NCI-H2227 treated with DMSO at 0.1 percent for 48 hours (cell line): ENCODE data around the gene UBL7.
"Not testable (repeated sequence)": the region's sequence is repeated elsewhere in the genome, so short reads cannot be mapped to it uniquely, and the experiment has no call there.

Source experiments
- DNase-seq: peaks from one replicate; lab custom pipeline; 2025; lab: John Stamatoyannopoulos, UW

The UBL7 gene

GRCh38 chr15:74463634-74464033 lies 2.7 kb upstream of the UBL7 start:
- DNase-seq, result no peak

- DNase-seq, result no peak
Measured at GRCh38 chr15:74461847-74462511, 1.0 kb upstream of the UBL7 start.

DNA sequence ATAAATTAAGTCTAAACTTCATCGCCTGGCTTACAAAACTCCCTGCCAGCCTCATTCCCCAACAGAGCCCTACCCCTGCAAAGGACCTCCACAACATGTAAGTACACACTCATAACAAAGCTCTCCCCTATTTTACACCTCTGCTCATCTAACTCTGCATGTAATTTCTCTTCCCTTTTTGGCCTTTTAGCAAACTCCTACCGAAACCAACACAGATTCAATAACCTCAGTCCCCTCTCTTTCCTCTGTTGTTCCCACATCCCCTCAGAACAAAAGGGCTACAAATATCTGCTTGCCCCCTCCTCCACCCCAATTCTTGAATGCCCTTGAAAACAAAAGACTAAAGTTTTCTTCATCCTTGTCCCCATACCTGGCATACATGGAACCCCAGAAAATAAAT lies 662 bp downstream of the UBL7 start:
- no peak for DNase-seq

DNA sequence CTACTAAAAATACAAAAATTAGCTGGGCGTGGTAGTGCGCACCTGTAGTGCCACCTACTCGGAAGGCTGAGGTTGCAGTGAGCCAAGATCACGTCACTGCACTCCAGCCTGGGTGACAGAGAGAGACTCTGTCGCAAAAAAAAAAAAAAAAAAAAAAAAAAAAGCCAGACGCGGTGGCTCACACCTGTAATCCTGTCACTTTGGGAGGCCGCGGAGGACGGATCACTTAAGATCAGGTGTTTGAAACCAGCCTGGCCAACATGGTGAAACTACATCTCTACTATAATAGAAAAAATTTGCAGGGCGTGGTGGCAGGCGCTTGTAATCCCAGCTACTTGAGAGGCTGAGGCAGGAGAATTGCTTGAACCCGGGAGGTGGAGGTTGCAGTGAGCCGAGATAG lies 1.2 kb downstream of the UBL7 start:
- DNase-seq, result not testable (repeated sequence)

DNA sequence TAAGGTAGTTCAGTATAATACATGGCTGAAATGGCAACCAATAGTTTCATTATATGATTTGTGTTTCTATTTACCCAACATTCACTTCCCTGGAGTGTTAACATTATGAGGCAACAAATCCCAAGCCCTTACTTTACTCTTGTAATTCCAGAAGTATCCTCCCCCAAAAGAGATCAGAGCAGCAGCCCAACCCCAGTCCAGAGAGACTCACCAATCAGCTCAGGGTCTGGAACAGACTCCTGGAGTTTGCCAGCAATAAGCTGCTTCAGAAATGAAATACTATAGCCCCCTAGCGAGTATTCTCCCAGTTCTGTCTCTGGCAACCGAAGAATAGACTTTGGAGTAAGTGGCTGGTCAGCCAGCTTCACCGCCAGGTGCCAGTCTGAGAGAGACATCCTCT lies 2.5 kb downstream of the UBL7 start:
- no peak for DNase-seq

DNA sequence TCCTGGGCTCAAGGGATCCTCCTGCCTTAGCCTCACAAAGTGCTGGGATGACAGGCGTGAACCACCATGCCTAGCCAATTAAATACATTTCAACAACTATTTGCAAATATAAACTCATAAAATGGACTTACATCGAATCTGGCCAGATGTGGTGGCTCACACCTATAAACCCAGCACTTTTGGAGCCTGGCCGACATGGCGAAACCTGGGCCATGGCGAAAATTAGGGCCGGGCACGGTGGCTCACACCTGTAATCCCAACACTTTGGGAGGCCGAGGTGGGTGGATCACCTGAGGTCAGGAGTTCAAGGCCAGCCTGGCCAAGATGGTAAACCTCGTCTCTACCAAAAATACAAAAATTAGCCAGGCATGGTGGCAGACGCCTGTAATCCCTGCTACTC lies 3.9 kb downstream of the UBL7 start:
- not testable (repeated sequence) for DNase-seq

DNA sequence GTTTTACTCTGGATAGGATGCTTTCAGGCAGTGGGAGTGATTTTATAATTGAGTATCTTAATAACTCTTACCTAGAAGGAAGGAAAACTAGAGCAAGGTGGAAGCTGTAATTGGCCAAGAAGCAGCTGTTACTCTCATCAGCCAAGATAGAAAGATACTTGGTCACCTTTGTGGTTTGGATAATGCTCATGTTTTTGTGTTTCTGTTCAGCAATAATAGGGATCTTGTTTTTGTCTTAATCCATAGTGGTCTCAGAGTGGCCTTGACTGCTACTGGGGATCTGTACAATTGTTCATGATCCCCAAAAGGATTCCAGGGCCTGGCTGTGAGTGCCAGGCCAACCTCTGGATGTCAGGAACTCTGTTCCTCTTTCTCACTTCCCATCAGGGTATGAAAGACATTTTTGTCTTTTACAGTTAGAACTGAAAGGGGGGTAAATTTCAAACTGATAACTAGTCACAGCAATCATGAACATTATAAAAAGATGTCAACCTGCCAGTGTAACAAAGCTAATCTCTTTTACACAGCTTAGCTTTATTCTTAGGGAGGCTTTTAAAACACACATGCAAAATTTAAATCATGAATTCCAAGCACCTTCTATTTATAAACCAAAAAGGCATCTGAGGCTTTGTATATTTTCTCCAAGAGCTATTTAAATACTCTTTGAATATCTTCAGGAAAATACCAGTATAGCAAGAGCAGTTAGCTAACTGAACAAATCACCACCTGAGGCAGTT lies 6.0 kb downstream of the UBL7 start:
- DNase-seq, result no peak

DNA sequence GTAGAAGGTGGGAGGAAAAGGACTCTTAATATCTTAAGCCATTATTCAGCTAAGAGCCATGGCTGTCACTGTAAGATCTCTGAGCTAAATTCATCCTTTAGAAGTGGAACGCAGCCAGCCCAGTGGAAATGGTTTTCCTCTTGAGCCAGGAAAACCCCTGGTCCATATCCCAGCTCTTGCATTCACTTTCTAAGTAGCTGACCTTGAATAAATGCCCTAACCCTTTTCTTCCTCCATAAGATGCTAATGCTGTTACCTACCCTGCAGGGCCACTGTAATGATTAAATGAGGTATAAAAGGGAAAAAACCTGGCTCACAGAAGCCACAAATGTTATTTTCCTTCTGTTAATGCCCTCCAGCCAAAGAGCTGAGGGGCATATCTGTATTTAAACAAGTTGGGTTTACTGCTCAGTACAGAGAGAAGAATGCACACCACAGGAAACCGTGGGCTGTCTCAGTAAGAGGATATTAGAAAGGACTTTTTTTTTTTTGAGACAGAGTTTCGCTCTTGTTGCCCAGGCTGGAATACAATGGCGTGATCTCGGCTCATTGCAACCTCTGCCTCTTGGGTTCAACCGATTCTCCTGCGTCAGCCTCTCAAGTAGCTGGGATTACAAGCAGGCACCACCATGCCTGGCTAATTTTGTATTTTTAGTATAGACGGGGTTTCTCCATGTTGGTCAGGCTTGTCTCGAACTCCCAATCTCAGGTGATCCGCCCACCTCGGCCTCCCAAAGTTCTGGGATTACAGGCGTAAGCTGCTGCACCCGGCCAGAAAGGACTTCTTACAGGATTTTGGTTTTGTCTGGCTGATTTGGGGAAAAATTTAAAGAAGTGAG lies 6.8 kb downstream of the UBL7 start:
- no peak for DNase-seq

DNA sequence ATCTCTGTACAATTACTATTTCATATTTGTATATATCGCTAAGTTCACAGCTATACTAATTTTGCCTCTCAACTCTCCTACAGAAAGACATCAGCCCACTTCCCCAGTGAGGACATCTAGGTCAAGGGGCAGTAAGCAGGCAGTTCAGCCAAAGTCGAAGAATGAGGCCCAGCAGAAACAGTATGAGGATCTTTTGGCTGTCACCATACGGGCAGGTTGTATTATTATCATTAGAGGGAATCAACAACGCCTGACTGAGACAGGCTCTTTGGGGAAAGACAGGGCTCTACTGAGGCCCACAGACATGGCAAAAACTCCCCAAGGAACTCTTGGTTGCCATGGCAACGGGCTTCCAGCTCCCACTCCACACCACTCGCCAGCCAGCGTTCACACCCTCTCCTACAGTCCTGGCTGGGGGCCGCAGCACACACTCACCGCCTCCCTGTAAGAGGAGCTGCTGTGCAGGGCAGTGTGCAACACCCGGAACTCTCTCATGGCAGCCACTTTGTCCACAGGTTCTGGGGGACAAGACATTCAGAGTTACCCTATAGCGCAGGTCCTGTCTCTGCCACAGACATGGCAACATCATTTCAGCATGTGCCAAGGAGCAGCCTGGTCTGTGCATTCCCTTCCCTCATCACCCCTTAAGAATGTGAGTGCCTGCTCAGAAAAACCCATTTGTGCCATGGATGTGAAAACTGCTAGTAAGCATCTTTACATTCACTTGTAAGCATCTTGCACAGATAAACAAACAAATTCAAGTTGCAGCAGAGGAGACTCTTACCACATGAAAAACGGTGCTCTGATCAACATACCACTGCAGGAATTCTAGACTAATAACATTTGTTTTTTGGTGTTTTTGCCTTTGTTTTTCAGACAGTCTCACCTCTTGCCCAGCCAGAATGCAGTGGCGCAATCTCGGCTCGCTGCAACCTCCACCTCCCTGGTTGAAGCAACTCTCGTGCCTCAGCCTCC lies 8.8 kb downstream of the UBL7 start:
- DNase-seq, result peak; percentile 26

DNA sequence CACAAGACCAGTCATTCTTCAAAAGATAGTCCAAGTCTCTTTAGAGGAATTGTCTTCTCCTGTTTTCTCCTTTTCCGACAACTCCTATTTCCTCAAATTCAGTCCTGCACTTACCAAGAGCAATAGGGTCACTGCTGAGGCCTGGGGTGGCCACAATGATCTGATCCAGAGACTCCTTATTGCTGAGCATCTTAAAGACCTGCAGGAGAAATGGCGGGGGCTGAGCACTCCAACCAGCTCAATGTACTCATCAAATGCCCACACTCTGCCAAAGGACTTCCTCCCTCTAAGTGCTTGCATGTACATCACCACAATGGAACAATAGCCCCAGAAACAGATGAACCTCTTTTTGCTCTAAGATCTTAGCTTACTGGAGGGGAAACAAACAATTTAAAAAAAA lies 9.6 kb downstream of the UBL7 start:
- no peak for DNase-seq

DNA sequence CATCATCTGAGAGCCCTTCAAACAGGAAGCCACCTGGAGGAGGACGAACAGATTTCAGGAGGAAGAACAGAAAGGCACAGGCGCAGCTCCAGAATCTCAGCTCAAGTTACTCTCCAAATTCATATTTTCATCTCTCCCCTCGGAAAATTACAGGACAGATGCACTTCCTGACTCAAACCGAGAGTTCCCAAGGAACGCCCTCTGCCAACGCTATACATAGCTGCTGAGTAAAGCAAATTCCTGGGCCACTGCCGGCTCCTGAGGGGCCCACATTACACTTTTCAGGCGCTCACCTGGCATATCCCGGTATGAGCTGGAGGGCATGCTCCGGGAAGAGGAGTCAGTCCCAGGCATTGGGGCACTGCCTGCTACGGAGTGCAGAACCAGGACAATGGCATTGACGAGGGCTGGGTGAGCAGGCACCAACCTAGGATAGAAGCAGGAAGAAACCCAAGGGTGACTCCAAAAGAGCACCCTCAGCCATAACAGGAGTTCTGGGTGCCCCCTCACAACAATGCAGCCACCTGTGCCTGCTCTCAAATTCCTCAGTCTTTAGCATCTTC lies 11.2 kb downstream of the UBL7 start:
- no peak for DNase-seq

DNA sequence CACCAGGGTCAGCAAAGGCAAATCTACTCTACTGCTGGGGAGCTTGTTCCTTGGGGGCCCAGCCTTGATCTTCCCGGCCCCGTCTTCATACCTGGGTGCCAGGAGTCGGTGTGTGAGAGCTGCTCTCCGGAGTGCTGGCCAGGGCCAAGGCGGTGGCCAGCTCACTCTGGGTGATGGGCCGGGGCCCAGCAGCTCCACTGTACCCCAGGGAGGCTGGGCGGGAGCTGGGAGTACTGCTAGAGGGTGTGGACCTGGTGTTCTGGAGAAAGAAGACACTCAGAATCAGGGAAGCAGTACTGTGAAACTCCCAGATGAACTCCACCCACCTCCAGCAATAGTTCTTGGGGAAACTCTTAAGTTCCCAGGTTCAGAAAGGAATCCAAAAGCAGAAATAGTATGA lies 11.9 kb downstream of the UBL7 start:
- DNase-seq, result no peak

DNA sequence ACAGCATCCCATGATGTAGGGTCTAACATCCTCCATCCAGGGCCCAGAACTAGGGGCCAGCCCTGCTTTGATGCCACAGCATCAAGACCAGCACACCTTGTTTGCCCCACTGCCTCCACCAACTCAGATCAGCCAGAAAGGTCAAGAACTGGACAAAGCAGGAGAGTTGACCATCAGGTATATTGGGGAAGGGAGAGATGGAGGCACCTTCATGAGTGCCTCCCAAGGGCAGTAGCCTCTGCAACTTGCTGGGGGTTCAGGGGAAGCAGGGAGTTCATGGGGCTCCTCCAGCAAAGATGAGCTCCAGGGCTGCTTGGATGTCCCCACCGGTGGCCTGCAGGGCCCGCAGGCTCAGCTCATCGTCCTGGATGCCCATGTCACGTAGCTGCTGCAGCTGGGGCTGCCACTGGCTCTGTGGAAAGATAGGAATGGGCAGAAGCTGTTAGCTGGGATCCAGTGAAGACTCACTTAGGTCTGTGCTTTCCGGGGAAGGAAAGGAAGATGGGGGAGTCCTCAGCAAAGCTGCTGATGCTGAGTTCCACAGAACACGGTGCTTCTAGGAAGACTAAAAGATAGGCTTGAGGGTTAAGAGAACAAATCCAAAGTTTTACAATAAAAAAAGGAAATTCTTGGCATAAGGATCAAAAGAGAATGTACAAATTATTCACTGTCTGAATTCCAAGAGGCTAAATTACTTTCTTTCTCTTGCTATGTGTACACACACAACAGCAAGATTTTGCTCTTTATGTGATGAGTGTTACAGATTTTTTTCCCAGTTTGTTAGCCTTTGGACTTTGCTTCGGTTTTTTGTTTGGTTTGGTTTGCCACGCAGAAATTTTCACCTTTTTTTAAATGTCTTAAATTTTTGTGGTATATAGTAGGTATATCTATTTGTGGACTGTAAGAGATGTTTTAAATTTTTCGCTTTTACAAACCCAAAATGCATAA lies 14.9 kb downstream of the UBL7 start:
- DNase-seq, result no peak

DNA sequence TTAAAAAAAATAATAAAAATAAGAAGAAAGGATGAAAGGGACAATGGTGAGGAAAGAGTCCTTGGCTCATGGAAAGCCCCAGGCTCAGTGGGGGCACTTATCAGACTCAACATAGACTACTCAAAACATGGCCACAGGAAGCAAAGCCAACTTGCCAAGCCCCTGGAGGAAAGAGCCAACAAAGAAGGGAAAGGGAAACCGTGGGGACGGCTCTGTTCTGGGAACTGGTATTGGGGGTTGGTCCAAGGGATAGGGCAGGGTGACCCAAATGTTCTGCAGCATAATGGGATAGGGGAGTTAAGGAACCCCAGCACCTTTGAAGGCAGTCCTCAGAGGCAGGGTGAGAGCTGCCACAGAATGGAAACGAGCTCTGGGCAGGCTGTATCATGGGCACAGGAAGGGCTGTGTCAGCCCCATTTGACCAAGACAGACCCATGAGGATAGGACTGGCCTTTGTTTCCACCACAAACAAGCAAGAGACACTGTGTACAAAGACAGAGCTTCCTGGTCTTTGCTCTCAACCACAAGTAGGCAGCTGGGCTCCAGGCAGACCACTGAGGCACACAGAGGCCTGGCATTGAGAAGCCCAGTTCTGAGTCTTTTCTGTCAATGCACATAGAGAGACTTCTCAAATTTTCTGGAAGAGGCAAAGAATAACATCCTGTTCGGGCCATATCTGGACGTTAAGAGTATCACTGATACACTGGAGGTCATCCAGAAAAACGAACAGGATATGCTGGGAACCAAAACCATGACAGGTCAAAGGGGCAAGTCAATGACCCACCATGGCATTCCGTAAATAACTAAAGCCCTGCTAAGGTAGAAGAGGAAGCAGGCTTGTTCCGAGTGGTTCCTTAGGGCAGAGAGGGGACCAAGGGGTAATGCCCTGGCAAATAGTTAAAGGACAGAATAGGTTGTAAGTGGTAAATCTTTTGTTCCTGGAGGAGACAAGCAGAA lies 16.6 kb downstream of the UBL7 start:
- DNase-seq, result no peak

DNA sequence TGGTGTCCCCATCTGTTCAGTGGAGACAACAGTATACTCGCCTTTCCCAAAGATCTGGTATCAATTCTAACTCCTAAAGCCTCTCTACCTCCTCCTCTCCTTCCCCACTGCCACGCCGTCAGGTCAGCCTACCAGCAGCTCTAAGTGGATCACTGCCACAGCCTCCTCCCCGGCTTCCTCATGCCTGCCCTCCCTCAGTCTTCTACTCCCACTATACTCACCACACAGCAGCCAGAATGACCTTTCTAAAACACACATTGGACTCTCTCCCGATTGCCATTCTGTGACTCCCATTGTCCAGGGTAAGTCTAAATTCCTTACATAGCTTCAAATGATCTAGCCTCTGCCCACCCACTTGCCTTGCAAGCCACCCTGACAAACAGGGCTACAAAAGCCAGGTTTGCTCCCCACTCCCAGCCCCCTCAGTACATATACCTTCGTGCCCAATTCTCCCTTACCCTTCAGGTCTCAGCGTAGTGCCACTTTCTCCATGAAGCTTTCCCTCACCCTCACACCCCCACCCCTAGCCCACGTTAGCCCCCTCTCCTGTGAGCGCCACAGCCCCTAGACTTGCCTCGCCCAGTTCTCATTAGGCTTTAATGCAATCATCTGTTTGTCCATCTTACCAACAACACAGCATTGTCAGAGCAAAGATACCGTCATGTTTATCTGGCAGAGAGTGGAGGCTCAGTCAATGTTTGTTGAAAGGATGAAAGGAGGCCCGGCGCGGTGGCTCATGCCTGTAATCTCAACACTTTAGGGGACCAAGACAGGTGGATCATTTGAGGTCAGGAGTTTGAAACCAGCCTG lies 17.7 kb downstream of the UBL7 start:
- DNase-seq, result no peak

DNA sequence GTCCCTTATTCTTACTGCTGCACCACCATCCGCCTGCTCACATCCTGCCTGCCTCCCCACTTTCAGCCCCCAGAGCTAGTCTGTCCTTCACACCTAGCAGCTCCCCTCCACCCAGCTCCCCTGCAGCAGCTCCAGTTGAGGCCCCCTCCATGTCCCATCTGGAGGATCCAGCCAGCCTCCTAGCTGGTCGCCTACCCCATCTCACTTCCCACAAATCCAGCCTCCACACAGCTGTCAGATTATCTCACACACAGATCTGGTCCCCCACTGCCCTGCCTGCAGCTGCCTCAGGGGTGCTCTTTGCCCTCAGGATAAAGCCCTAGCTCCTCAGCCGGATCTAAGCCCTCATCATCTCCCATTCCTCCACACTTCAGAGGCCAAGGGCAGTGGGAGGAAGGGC lies 18.4 kb downstream of the UBL7 start:
- DNase-seq, result no peak

GRCh38 chr15:74442063-74442462 lies 18.9 kb downstream of the UBL7 start:
- no peak for DNase-seq

- DNase-seq, result no peak
Measured at GRCh38 chr15:74441248-74441941, 19.6 kb downstream of the UBL7 start.
